IMR-90 (cell line): ENCODE measurements around the gene STK36. TPM values are rescaled to one million over a fixed set of nuclear protein-coding genes. Genes with fewer than 3 reads are reported as not detected.

Experiments used
- ATAC-seq: fragments of 200-7000 bp; cut with Tn5 transposase; 2 replicates; pipeline ENCODE4 v1.9.1; 2020; ENCODE audit warnings: low read depth, mild to moderate bottlenecking, moderate library complexity
- BruUV-seq: library from RNA; stranded (reverse); fragments of 400-500 nt; replicated peaks from 2 replicates; lab custom pipeline; 2021; lab: Mats Ljungman, UMichigan
- CTCF ChIA-PET: fragments of 300-600 bp; formaldehyde crosslinking; extraction: SDS; loops from one replicate; lab custom pipeline; 2021; ENCODE audit warnings: antibody characterized with exemption; lab: Yijun Ruan, JAX
- POLR2A ChIA-PET: fragments of 300-600 bp; sonication (Branson Sonifier 250); formaldehyde crosslinking; loops from one replicate; lab custom pipeline; 2022; ENCODE audit warnings: antibody characterized with exemption; ENCODE audit not compliant: unreplicated experiment; lab: Charles Lee
- DNase-seq: peaks from one replicate; pipeline ENCODE4 v3.0.0; 2013
- H2AFZ ChIP-seq: replicated peaks from 2 replicates; pipeline ENCODE3; 2013; ENCODE audit warnings: low read length, mild to moderate bottlenecking; ENCODE audit not compliant: poor library complexity
- H2AK5ac ChIP-seq: 2 replicates; pipeline ENCODE4 v1.6.1; 2013; ENCODE audit warnings: low read depth, low read length, inconsistent platforms
- H2AK9ac ChIP-seq: replicated peaks from 2 replicates; pipeline ENCODE3; 2013; ENCODE audit warnings: mild to moderate bottlenecking, low read depth, low read length, moderate library complexity; ENCODE audit not compliant: poor library complexity
- H2BK120ac ChIP-seq: 2 replicates; pipeline ENCODE4 v1.6.1; 2013; ENCODE audit warnings: low read depth, low read length, inconsistent platforms
- H2BK15ac ChIP-seq: 3 replicates; pipeline ENCODE4 v1.6.1; 2013; ENCODE audit warnings: low read depth, low read length, inconsistent platforms
- H2BK20ac ChIP-seq: 2 replicates; pipeline ENCODE4 v1.6.1; 2013; ENCODE audit warnings: low read depth, mild to moderate bottlenecking, inconsistent platforms, low read length, moderate library complexity
- H2BK5ac ChIP-seq: 2 replicates; pipeline ENCODE4 v1.6.1; 2013; ENCODE audit warnings: mild to moderate bottlenecking, low read depth, low read length, inconsistent platforms; ENCODE audit not compliant: poor library complexity, severe bottlenecking
- H3K14ac ChIP-seq: replicated peaks from 2 replicates; pipeline ENCODE4 v1.6.1; 2013; ENCODE audit warnings: low read depth, low read length, inconsistent platforms
- H3K18ac ChIP-seq: 2 replicates; pipeline ENCODE4 v1.6.1; 2013; ENCODE audit warnings: low read depth, low read length, control low read depth
- H3K23ac ChIP-seq: 2 replicates; pipeline ENCODE4 v1.6.1; 2013; ENCODE audit warnings: low read depth, low read length, inconsistent platforms
- H3K27ac ChIP-seq: 2 replicates; pipeline ENCODE4 v1.5.1; 2013; ENCODE audit warnings: mild to moderate bottlenecking, control low read depth, low read length; ENCODE audit not compliant: insufficient read depth
- H3K27me3 ChIP-seq: 2 replicates; pipeline ENCODE4 v1.6.1; 2013; ENCODE audit warnings: low read length; ENCODE audit not compliant: control insufficient read depth, insufficient read depth
- H3K36me3 ChIP-seq: 2 replicates; pipeline ENCODE4 v1.6.1; 2013; ENCODE audit warnings: low read length, mixed read lengths; ENCODE audit not compliant: control insufficient read depth, insufficient read depth
- H3K4ac ChIP-seq: 2 replicates; pipeline ENCODE4 v1.6.1; 2013; ENCODE audit warnings: low read depth, low read length, inconsistent platforms
- H3K4me1 ChIP-seq: 2 replicates; pipeline ENCODE4 v1.6.1; 2013; ENCODE audit warnings: low read length, mixed read lengths; ENCODE audit not compliant: control insufficient read depth, insufficient read depth
- H3K4me2 ChIP-seq: 2 replicates; pipeline ENCODE4 v1.6.1; 2013; ENCODE audit warnings: low read depth, mild to moderate bottlenecking, control low read depth, low read length, moderate library complexity
- H3K4me3 ChIP-seq: 2 replicates; pipeline ENCODE4 v1.5.1; 2013; ENCODE audit warnings: low read depth, mild to moderate bottlenecking, control low read depth, low read length, moderate library complexity; ENCODE audit not compliant: insufficient read depth
- H3K56ac ChIP-seq: 2 replicates; pipeline ENCODE4 v1.6.1; 2013; ENCODE audit warnings: low read length, inconsistent platforms; ENCODE audit not compliant: insufficient read depth; ENCODE audit errors: extremely low read depth
- H3K79me1 ChIP-seq, 2 experiments: 2 replicates each; pipeline ENCODE4 v1.6.1; 2013; ENCODE audit warnings: low read length in 2 of 2, inconsistent platforms in 1 of 2, low read depth in 1 of 2
- H3K9ac ChIP-seq: 2 replicates; pipeline ENCODE4 v1.6.1; 2013; ENCODE audit warnings: low read depth, low read length, control low read depth
- H3K9me1 ChIP-seq: 2 replicates; pipeline ENCODE4 v1.6.1; 2013; ENCODE audit warnings: low read length, inconsistent platforms; ENCODE audit not compliant: insufficient read depth
- H3K9me3 ChIP-seq: 2 replicates; pipeline ENCODE4 v1.6.1; 2013; ENCODE audit warnings: low read length; ENCODE audit not compliant: control insufficient read depth, insufficient read depth
- H4K20me1 ChIP-seq: 2 replicates; pipeline ENCODE4 v1.6.1; 2013; ENCODE audit warnings: low read length, inconsistent platforms; ENCODE audit not compliant: insufficient read depth
- H4K5ac ChIP-seq: 2 replicates; pipeline ENCODE4 v1.6.1; 2013; ENCODE audit warnings: mild to moderate bottlenecking, low read depth, low read length, control low read depth
- H4K8ac ChIP-seq, 2 experiments: 2 replicates each; pipeline ENCODE4 v1.6.1; 2013; ENCODE audit warnings: low read depth in 2 of 2, low read length in 2 of 2, control low read depth in 1 of 2, inconsistent platforms in 1 of 2
- H4K91ac ChIP-seq: 2 replicates; pipeline ENCODE4 v1.6.1; 2013; ENCODE audit warnings: low read depth, low read length, inconsistent platforms; ENCODE audit not compliant: insufficient read depth
- CTCF ChIP-seq: conservative IDR thresholded peaks from 2 replicates; pipeline ENCODE4 v1.5.1; 2012; ENCODE audit warnings: mild to moderate bottlenecking, low read depth, low read length, improper control_type of control experiment
- FOS ChIP-seq: fragments of 150-350 bp; IDR thresholded peaks from 2 replicates; pipeline ENCODE4 v1.6.1; 2016; ENCODE audit warnings: low read depth, low read length
- MAFK ChIP-seq: IDR thresholded peaks from 2 replicates; pipeline ENCODE4 v1.6.1; 2012; ENCODE audit warnings: low read depth, low read length, improper control_type of control experiment
- MXI1 ChIP-seq: IDR thresholded peaks from 2 replicates; pipeline ENCODE4 v1.6.1; 2012; ENCODE audit warnings: low read depth, mild to moderate bottlenecking, low read length, moderate library complexity, borderline replicate concordance
- RAD21 ChIP-seq: IDR thresholded peaks from 2 replicates; pipeline ENCODE4 v1.6.1; 2012; ENCODE audit warnings: low read length, improper control_type of control experiment
- RFX5 ChIP-seq: IDR thresholded peaks from 2 replicates; pipeline ENCODE4 v1.8.0; 2012; ENCODE audit warnings: low read depth, mild to moderate bottlenecking, low read length, moderate library complexity
- WGBS, 2 experiments: methylation state at CpG; one replicate each; pipeline versions ENCODE4 v1.1.5 to v1.1.7; 2013; ENCODE audit warnings: missing lambda C conversion rate in 2 of 2; ENCODE audit not compliant: insufficient read length in 1 of 2; ENCODE audit errors: extremely low coverage in 2 of 2; 5-methylcytosine and 5-hydroxymethylcytosine counted together
- dilution Hi-C: fragments of 300-500 bp; cut with HindIII; formaldehyde crosslinking; loops from one replicate; pipeline ENCODE4 v1.14.3; 2018; ENCODE audit warnings: low sequenced_read_pairs; ENCODE audit not compliant: unreplicated experiment
- in situ Hi-C: fragments of 300-500 bp; cut with MboI; formaldehyde crosslinking; loops from 3 replicates; pipeline ENCODE4 v1.14.3; 2019; ENCODE audit warnings: low sequenced_read_pairs, inconsistent platforms, mixed read lengths
- intact Hi-C: fragments of 100-400 bp; cut with micrococcal nuclease; formaldehyde crosslinking; loops from 2 replicates; pipeline ENCODE4 v1.10.0; 2022
- polyA plus RNA-seq, 3 experiments: library from polyadenylated mRNA; depleted of rRNA; stranded (reverse); fragments of >200 nt; gene quantifications; 2 replicates each; pipeline ENCODE4 v1.2.3, GENCODE V29; 2012; ENCODE audit warnings: low replicate concordance in 1 of 3
- total RNA-seq: library from RNA; depleted of rRNA; stranded (reverse); fragments of >200 nt; gene quantifications from 2 replicates; pipeline ENCODE4 v1.2.3, GENCODE V29; 2012

The STK36 gene
- total and polyA plus RNA-seq, 2 of the 4 experiments (the other 2 are of a cell fraction), result 17.6 to 44.5 TPM

- BruUV-seq, result no TSS peak
- CTCF ChIA-PET, result no interaction called here
- Histone ChIP-seq H3K4me2 (no peak overlapping the region), H2AK9ac (no peak overlapping the region), H4K20me1 (no peaks in the 10 kb centered on the region), H3K9ac (no peak overlapping the region), H4K8ac (no peak overlapping the region), H3K14ac (no peak overlapping the region), H2AK5ac (no peak overlapping the region), H3K23ac (no peak overlapping the region), H2BK15ac (no peak overlapping the region), H3K27me3 (no peaks in the 10 kb centered on the region), H3K36me3 (peaks cover 64% of the 10 kb centered on the region), H3K27ac (no peak overlapping the region), H3K9me1 (peaks cover 8% of the 10 kb centered on the region; the same call in 1 of the 2 replicates), H2BK5ac (no peak overlapping the region), H2BK20ac (no peak overlapping the region), H3K9me3 (no peaks in the 10 kb centered on the region), H3K79me1 (peaks cover 0 to 4% of the 10 kb centered on the region in 2 experiments; a peak in 2 of 4 replicates), H3K4me3 (no peak overlapping the region), H4K91ac (no peak overlapping the region), H3K56ac (no peak overlapping the region), H3K4me1 (no peaks in the 10 kb centered on the region), H3K18ac (no peak overlapping the region), H2BK120ac (no peak overlapping the region), H3K4ac (no peak overlapping the region), H4K5ac (no peak overlapping the region), H2AFZ (no peak overlapping the region)
- POLR2A ChIA-PET, result no interaction called here
- no peak for ATAC-seq
- WGBS, 2 experiments, result 96% methylated on average over 18 of the region's 18 CpGs; no CpG with 5 or more reads in 1 of the 2 experiments
- in situ Hi-C loops (no loop called here), dilution Hi-C loops (no loop called here), intact Hi-C loops (no loop called here)
- no peak for DNase-seq
- TF ChIP-seq RFX5 (no peak), CTCF (no peak), MAFK (no peak), FOS (no peak), MXI1 (no peak), RAD21 (no peak)
These were observed 33.5 kb upstream of the STK36 start for GRCh38 chr2:218638372-218638771.
